ENCODE measurements around the gene MEI1.

MEI1 gene

DNA sequence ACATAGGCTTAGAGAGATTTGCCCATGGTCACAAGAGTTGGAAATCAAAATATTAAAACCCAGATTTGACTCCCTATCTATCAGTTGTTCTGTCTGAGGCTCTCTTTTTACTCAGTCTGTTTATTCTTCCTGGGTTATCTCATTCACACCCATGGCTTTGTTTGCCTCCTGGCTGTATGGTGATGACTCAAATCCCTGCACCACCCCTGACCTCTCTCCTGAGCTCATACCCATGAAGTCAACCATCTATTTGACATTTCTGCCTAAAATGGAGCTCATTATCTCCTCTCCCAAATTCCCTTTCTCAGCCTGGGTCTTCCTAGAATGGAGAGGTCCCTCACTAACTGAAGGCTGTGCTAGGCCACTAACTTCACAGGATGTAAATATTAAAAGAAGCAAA is 73.3 kb downstream of the MEI1 start:
- DNase-seq (ENCODE audit: low read depth in 1 of 2, low spot score in 1 of 2): no peak
- TF ChIP-seq POLR2AphosphoS5 (IDR thresholded peaks at IDR 0.05; ENCODE audit: low read depth) (no peak), GABPA (IDR thresholded peaks at IDR 0.05; ENCODE audit: low read depth) (no peak), SPI1 (IDR thresholded peaks at IDR 0.05; ENCODE audit: borderline replicate concordance, low read depth) (no peak)
- TF ChIP-seq, protein P1, sequence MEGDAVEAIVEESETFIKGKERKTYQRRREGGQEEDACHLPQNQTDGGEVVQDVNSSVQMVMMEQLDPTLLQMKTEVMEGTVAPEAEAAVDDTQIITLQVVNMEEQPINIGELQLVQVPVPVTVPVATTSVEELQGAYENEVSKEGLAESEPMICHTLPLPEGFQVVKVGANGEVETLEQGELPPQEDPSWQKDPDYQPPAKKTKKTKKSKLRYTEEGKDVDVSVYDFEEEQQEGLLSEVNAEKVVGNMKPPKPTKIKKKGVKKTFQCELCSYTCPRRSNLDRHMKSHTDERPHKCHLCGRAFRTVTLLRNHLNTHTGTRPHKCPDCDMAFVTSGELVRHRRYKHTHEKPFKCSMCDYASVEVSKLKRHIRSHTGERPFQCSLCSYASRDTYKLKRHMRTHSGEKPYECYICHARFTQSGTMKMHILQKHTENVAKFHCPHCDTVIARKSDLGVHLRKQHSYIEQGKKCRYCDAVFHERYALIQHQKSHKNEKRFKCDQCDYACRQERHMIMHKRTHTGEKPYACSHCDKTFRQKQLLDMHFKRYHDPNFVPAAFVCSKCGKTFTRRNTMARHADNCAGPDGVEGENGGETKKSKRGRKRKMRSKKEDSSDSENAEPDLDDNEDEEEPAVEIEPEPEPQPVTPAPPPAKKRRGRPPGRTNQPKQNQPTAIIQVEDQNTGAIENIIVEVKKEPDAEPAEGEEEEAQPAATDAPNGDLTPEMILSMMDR (IDR thresholded peaks at IDR 0.05; ENCODE audit: insufficient read depth, low read length): no peak
- TF ChIP-seq, protein P2, sequence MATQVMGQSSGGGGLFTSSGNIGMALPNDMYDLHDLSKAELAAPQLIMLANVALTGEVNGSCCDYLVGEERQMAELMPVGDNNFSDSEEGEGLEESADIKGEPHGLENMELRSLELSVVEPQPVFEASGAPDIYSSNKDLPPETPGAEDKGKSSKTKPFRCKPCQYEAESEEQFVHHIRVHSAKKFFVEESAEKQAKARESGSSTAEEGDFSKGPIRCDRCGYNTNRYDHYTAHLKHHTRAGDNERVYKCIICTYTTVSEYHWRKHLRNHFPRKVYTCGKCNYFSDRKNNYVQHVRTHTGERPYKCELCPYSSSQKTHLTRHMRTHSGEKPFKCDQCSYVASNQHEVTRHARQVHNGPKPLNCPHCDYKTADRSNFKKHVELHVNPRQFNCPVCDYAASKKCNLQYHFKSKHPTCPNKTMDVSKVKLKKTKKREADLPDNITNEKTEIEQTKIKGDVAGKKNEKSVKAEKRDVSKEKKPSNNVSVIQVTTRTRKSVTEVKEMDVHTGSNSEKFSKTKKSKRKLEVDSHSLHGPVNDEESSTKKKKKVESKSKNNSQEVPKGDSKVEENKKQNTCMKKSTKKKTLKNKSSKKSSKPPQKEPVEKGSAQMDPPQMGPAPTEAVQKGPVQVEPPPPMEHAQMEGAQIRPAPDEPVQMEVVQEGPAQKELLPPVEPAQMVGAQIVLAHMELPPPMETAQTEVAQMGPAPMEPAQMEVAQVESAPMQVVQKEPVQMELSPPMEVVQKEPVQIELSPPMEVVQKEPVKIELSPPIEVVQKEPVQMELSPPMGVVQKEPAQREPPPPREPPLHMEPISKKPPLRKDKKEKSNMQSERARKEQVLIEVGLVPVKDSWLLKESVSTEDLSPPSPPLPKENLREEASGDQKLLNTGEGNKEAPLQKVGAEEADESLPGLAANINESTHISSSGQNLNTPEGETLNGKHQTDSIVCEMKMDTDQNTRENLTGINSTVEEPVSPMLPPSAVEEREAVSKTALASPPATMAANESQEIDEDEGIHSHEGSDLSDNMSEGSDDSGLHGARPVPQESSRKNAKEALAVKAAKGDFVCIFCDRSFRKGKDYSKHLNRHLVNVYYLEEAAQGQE (IDR thresholded peaks at IDR 0.05; ENCODE audit: insufficient replicate concordance, low read depth): no peak
- Histone ChIP-seq H3K4me3 (replicated peaks; ENCODE audit: insufficient read depth, low read length) (no peak overlapping the region), H3K27ac (replicated peaks) (no peak overlapping the region), H3K27me3 (ENCODE audit: insufficient read depth, poor library complexity, severe bottlenecking) (no peaks in the 10 kb centered on the region)

DNA sequence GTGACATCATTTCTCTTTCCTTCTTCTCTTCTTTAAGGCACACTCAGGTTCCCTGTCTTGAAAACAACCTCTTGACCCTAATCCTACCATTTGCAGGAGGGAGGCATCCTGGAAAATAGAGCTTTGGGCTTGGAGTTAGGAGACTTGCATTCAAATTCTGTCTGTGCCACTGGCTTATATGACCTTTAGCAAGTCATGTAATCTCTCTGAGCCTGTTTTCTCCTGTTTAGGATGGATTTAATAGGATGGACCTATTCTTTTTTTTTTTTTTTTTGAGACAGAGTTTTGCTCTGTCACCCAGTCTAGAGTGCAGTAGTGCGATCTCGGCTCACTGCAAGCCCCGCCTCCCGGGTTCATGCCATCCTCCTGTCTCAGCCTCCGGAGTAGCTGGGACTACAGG is 76.0 kb downstream of the MEI1 start:
- Histone ChIP-seq H3K4me3 (replicated peaks; ENCODE audit: insufficient read depth, low read length) (no peak overlapping the region), H3K27me3 (ENCODE audit: insufficient read depth, poor library complexity, severe bottlenecking) (no peaks in the 10 kb centered on the region), H3K27ac (replicated peaks) (no peak overlapping the region)
- TF ChIP-seq, protein P2 (IDR thresholded peaks at IDR 0.05; ENCODE audit: insufficient replicate concordance, low read depth): no peak
- TF ChIP-seq POLR2AphosphoS5 (IDR thresholded peaks at IDR 0.05; ENCODE audit: low read depth) (no peak), SPI1 (IDR thresholded peaks at IDR 0.05; ENCODE audit: borderline replicate concordance, low read depth) (no peak), GABPA (IDR thresholded peaks at IDR 0.05; ENCODE audit: low read depth) (no peak)
- TF ChIP-seq, protein P1 (IDR thresholded peaks at IDR 0.05; ENCODE audit: insufficient read depth, low read length): no peak
- no peak for DNase-seq (ENCODE audit: low read depth in 1 of 2, low spot score in 1 of 2)

DNA sequence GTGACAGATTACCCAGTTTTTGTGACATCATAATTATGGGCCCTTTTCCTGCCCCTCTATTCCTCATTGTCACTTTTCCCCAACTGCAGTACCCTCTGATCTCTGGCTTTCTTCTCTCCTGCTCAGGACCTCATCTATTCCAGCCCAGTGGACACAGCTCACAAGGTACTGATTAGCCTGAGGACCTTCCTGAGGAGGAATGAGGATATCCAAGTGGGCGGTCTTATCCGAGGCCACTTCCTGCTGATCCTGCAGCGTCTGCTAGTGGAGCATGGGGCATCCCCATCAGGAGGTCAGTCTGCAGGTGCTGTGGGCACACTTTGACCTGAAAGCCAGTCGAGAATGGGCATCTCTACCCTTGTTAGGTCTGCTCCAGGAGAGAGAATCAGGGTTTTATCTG is 76.7 kb downstream of the MEI1 start:
- no peak for DNase-seq (ENCODE audit: low read depth in 1 of 2, low spot score in 1 of 2)
- Histone ChIP-seq H3K4me3 (replicated peaks; ENCODE audit: insufficient read depth, low read length) (no peak overlapping the region), H3K27me3 (ENCODE audit: insufficient read depth, poor library complexity, severe bottlenecking) (no peaks in the 10 kb centered on the region), H3K27ac (replicated peaks) (no peak overlapping the region)
- TF ChIP-seq, protein P1 (IDR thresholded peaks at IDR 0.05; ENCODE audit: insufficient read depth, low read length): no peak
- TF ChIP-seq POLR2AphosphoS5 (IDR thresholded peaks at IDR 0.05; ENCODE audit: low read depth): no peak
- no peak for TF ChIP-seq GABPA (IDR thresholded peaks at IDR 0.05; ENCODE audit: low read depth)
- no peak for TF ChIP-seq SPI1 (IDR thresholded peaks at IDR 0.05; ENCODE audit: borderline replicate concordance, low read depth)
- TF ChIP-seq, protein P2 (IDR thresholded peaks at IDR 0.05; ENCODE audit: insufficient replicate concordance, low read depth): no peak

All from HL-60 (cell line).